Measurements from ENCODE around the gene CDH13.

CDH13 gene

DNA sequence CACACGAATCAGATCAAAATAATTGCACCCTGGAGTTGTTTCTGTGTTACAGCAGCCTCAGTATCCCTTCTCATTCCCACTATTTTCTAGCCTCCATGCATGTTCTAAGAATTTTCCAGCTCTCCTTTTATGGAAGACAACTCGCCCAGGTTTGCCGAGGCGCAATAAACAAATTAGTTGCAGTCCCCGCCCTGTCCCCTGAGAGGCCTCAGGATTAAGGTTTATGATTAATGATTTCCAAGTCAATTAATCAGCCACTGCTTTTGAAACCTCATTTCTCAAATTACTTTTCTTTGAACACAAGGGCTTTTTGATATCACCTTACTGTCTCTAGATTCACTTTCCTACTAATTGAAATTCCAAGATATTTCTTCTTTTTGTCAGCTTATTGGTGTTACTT is 1042.7 kb downstream of the CDH13 start:
- H3K9me3 ChIP-seq (ENCODE audit: control insufficient read depth in 5 of 5, low read length in 5 of 5): peaks cover 3 to 22% (median 11%) of the 10 kb centered on the region in 5 donors
- H3K4me3 ChIP-seq (ENCODE audit: low read depth in 1 of 5, low read length in 5 of 5): no peak overlapping the region
- no peak overlapping the region for H3K9ac ChIP-seq (ENCODE audit: low read length in 5 of 5)
- peaks cover 0 to 8% (median 0%) of the 10 kb centered on the region in 5 donors for H3K36me3 ChIP-seq (ENCODE audit: control insufficient read depth in 5 of 5, insufficient read depth in 5 of 5, low read length in 5 of 5)
- H3K27ac ChIP-seq (ENCODE audit: low read depth, low read length): no peak overlapping the region
- H3K4me1 ChIP-seq (ENCODE audit: control insufficient read depth in 5 of 5, insufficient read depth in 5 of 5, low read length in 5 of 5): no peaks in the 10 kb centered on the region
- peaks cover 0 to 3% (median 0%) of the 10 kb centered on the region in 5 donors for H3K27me3 ChIP-seq (ENCODE audit: control insufficient read depth in 5 of 5, insufficient read depth in 4 of 5, low read length in 5 of 5)

DNA sequence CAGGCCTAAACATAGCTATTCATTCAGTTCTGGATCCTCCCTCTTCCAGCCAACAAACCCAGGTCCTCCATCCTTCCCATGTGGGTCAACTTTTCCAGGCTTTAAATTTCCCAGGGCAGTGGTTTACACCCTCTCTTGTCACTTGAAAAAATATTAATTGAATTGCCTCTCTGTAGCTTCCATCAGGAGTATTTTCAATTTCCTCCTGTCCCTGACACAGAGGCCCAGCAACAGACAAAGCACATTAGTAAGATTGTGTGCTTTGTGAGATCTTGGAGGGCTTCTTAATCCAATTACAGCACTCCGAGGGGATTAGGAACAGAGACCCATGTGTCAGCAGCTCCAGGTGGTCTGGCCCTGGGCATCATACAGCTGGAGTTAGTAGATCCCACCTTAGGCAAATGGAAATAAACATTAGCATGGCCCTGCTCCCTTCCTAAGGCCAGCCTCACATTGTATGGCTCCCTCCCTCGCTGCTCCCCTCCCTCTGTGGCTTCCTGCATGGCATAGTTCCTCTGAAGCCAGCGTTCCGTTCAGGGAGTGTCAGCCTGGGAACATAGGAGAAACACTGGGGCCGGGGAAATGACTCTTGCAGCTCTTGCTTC is 1048.3 kb downstream of the CDH13 start:
- H3K4me1 ChIP-seq (ENCODE audit: control insufficient read depth in 5 of 5, insufficient read depth in 5 of 5, low read length in 5 of 5): no peaks in the 10 kb centered on the region
- H3K27me3 ChIP-seq (ENCODE audit: control insufficient read depth in 5 of 5, insufficient read depth in 4 of 5, low read length in 5 of 5): peaks cover 0 to 7% (median 0%) of the 10 kb centered on the region in 5 donors
- H3K27ac ChIP-seq (ENCODE audit: low read depth, low read length): no peak overlapping the region
- no peak overlapping the region for H3K9ac ChIP-seq (ENCODE audit: low read length in 5 of 5)
- peaks cover 0 to 15% (median 0%) of the 10 kb centered on the region in 5 donors for H3K36me3 ChIP-seq (ENCODE audit: control insufficient read depth in 5 of 5, insufficient read depth in 5 of 5, low read length in 5 of 5)
- peaks cover 0 to 18% (median 7%) of the 10 kb centered on the region in 5 donors for H3K9me3 ChIP-seq (ENCODE audit: control insufficient read depth in 5 of 5, low read length in 5 of 5)
- no peak overlapping the region for H3K4me3 ChIP-seq (ENCODE audit: low read depth in 1 of 5, low read length in 5 of 5)

GRCh38 chr16:83676086-83676485 is 1049.3 kb downstream of the CDH13 start:
- Histone ChIP-seq H3K9me3 (ENCODE audit: control insufficient read depth in 5 of 5, low read length in 5 of 5) (peaks cover 0 to 9% (median 0%) of the 10 kb centered on the region in 5 donors), H3K36me3 (ENCODE audit: control insufficient read depth in 5 of 5, insufficient read depth in 5 of 5, low read length in 5 of 5) (peaks cover 0 to 13% (median 0%) of the 10 kb centered on the region in 5 donors), H3K27ac (ENCODE audit: low read depth, low read length) (no peak overlapping the region), H3K4me1 (ENCODE audit: control insufficient read depth in 5 of 5, insufficient read depth in 5 of 5, low read length in 5 of 5) (no peaks in the 10 kb centered on the region), H3K27me3 (ENCODE audit: control insufficient read depth in 5 of 5, insufficient read depth in 4 of 5, low read length in 5 of 5) (peaks cover 0 to 8% (median 0%) of the 10 kb centered on the region in 5 donors), H3K9ac (ENCODE audit: low read length in 5 of 5) (no peak overlapping the region), H3K4me3 (ENCODE audit: low read depth in 1 of 5, low read length in 5 of 5) (no peak overlapping the region)

DNA sequence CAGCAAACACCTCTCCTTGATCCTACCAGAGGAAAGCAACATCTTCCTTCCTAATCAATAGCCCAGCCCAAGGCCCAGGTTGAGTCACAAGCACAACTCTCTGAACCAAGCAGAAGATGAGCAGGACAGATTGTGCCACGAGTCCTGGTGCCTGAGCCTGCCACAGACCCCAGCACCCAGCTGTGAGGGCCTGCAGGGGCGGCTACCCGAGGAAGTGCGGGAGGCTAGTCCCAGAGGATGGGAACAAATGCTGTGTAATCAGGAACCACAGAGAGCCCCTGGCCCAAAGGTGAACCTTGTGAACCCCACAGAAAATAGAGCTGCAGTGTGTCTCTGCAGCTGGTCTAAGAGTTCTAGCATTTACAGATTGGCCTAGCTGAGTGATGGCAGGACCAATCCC is 1054.2 kb downstream of the CDH13 start:
- Histone ChIP-seq H3K36me3 (ENCODE audit: control insufficient read depth in 5 of 5, insufficient read depth in 5 of 5, low read length in 5 of 5) (peaks cover 0 to 7% (median 0%) of the 10 kb centered on the region in 5 donors), H3K27ac (ENCODE audit: low read depth, low read length) (no peak overlapping the region), H3K4me3 (ENCODE audit: low read depth in 1 of 5, low read length in 5 of 5) (no peak overlapping the region)

GRCh38 chr16:83681381-83681956 is 1054.7 kb downstream of the CDH13 start:
- Histone ChIP-seq H3K4me3 (ENCODE audit: low read depth in 1 of 5, low read length in 5 of 5) (no peak overlapping the region), H3K9ac (ENCODE audit: low read length in 5 of 5) (no peak overlapping the region), H3K27ac (ENCODE audit: low read depth, low read length) (no peak overlapping the region), H3K9me3 (ENCODE audit: control insufficient read depth in 5 of 5, low read length in 5 of 5) (peaks cover 0 to 3% (median 0%) of the 10 kb centered on the region in 5 donors), H3K27me3 (ENCODE audit: control insufficient read depth in 5 of 5, insufficient read depth in 4 of 5, low read length in 5 of 5) (peaks cover 0 to 10% (median 2%) of the 10 kb centered on the region in 5 donors), H3K36me3 (ENCODE audit: control insufficient read depth in 5 of 5, insufficient read depth in 5 of 5, low read length in 5 of 5) (peaks cover 0 to 7% (median 0%) of the 10 kb centered on the region in 5 donors), H3K4me1 (ENCODE audit: control insufficient read depth in 5 of 5, insufficient read depth in 5 of 5, low read length in 5 of 5) (no peaks in the 10 kb centered on the region)

More for the DNA sequence above, 1054.2 kb downstream of the CDH13 start:
- no peak overlapping the region for H3K9ac ChIP-seq (ENCODE audit: low read length in 5 of 5)
- H3K4me1 ChIP-seq (ENCODE audit: control insufficient read depth in 5 of 5, insufficient read depth in 5 of 5, low read length in 5 of 5): no peaks in the 10 kb centered on the region
- peaks cover 0 to 10% (median 2%) of the 10 kb centered on the region in 5 donors for H3K27me3 ChIP-seq (ENCODE audit: control insufficient read depth in 5 of 5, insufficient read depth in 4 of 5, low read length in 5 of 5)
- peaks cover 0 to 3% (median 0%) of the 10 kb centered on the region in 5 donors for H3K9me3 ChIP-seq (ENCODE audit: control insufficient read depth in 5 of 5, low read length in 5 of 5)

DNA sequence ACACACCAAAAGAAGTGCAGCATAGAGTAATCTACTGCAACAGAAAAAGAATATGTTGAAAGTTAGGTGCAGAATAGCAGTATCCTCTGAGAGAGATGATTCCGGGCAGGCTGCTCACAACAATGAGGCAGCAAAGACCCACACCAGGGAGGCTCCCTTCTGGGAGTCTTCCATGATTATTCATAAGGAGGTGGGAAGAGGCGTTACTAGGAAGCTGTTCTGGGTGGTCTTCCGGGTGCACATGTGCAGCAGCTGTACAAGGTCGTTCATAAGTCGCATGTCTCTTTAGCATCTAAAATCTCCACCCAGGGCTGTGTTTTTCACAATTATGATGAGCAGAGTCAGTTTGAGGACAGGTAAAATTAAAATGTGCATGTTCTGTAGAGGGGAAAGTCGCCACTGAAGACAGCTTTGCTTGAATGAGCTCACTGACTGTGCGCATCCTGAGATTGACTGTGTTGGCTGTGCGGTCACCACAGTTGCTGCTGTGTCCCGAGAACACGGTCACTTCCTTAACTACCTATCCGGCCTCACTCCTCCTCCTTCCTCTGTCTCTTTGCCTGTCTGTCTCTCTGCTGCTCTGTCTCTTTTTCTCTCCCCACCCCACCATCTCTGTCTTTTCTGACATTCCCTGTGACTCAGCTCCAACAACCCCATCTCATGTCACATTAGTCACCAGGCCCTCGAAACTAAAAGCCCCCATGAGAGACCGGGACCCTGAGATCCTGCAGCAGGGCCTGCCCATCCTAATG is 1055.5 kb downstream of the CDH13 start:
- Histone ChIP-seq H3K4me3 (ENCODE audit: low read depth in 1 of 5, low read length in 5 of 5) (no peak overlapping the region), H3K9me3 (ENCODE audit: control insufficient read depth in 5 of 5, low read length in 5 of 5) (peaks cover 0 to 3% (median 0%) of the 10 kb centered on the region in 5 donors), H3K36me3 (ENCODE audit: control insufficient read depth in 5 of 5, insufficient read depth in 5 of 5, low read length in 5 of 5) (peaks cover 0 to 7% (median 0%) of the 10 kb centered on the region in 5 donors), H3K9ac (ENCODE audit: low read length in 5 of 5) (no peak overlapping the region), H3K27me3 (ENCODE audit: control insufficient read depth in 5 of 5, insufficient read depth in 4 of 5, low read length in 5 of 5) (peaks cover 0 to 10% (median 2%) of the 10 kb centered on the region in 5 donors), H3K4me1 (ENCODE audit: control insufficient read depth in 5 of 5, insufficient read depth in 5 of 5, low read length in 5 of 5) (no peaks in the 10 kb centered on the region), H3K27ac (ENCODE audit: low read depth, low read length) (no peak overlapping the region)

DNA sequence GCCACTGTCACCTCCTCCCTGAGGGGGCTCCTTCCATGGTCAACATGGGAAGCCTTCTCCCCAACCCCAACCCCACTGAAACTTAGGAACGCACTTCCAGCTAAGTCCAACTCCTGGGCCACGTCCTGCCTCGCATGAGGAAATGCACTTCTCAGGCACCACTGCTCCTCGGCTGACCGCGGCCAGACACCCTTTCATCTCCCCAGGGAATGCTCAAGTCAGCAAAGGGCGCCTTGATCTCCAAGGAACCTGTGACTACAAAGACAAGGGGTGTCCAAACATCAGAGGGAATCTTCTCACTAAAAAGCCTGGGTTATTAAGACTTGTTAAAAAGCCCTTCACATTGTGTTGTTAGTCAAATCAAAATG is 1056.1 kb downstream of the CDH13 start:
- no peak overlapping the region for H3K27ac ChIP-seq (ENCODE audit: low read depth, low read length)

DNA sequence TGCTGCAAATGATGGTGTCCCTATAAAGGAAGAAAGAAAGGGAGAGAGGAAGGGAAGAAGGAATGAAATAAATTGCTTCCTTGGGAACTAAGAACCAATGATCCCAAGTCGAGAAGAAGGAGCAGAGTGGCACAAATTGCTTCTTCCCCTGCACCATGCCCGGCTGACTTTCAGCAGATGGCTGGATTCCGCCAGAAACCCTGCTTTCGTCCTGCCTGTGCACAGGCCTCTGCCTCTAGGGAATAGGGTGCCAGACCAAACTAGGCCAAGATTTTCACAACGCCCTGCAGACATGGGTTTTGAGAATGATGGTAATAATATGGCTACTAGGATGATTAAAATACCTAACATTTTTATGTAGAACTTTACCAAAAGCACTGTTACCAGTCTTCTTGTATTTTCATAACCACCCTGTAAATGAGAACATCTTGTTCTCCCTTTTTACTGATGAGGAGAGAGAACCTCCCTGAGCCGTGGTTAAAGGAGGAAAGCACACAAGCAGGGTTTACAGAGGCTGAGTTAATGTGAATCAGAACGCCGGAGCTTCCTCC is 1058.9 kb downstream of the CDH13 start:
- H3K4me3 ChIP-seq (ENCODE audit: low read depth in 1 of 5, low read length in 5 of 5): no peak overlapping the region
- no peak overlapping the region for H3K27ac ChIP-seq (ENCODE audit: low read depth, low read length)
- no peaks in the 10 kb centered on the region for H3K36me3 ChIP-seq (ENCODE audit: control insufficient read depth in 5 of 5, insufficient read depth in 5 of 5, low read length in 5 of 5)
- peaks cover 0 to 3% (median 0%) of the 10 kb centered on the region in 5 donors for H3K9me3 ChIP-seq (ENCODE audit: control insufficient read depth in 5 of 5, low read length in 5 of 5)
- peaks cover 0 to 4% (median 0%) of the 10 kb centered on the region in 5 donors for H3K27me3 ChIP-seq (ENCODE audit: control insufficient read depth in 5 of 5, insufficient read depth in 4 of 5, low read length in 5 of 5)
- H3K4me1 ChIP-seq (ENCODE audit: control insufficient read depth in 5 of 5, insufficient read depth in 5 of 5, low read length in 5 of 5): peaks cover 0 to 3% (median 0%) of the 10 kb centered on the region in 5 donors
- no peak overlapping the region for H3K9ac ChIP-seq (ENCODE audit: low read length in 5 of 5)

More for the DNA sequence above, 1056.1 kb downstream of the CDH13 start:
- Histone ChIP-seq H3K9me3 (ENCODE audit: control insufficient read depth in 5 of 5, low read length in 5 of 5) (peaks cover 0 to 3% (median 0%) of the 10 kb centered on the region in 5 donors), H3K4me1 (ENCODE audit: control insufficient read depth in 5 of 5, insufficient read depth in 5 of 5, low read length in 5 of 5) (no peaks in the 10 kb centered on the region), H3K36me3 (ENCODE audit: control insufficient read depth in 5 of 5, insufficient read depth in 5 of 5, low read length in 5 of 5) (peaks cover 0 to 7% (median 0%) of the 10 kb centered on the region in 5 donors), H3K4me3 (ENCODE audit: low read depth in 1 of 5, low read length in 5 of 5) (no peak overlapping the region), H3K27me3 (ENCODE audit: control insufficient read depth in 5 of 5, insufficient read depth in 4 of 5, low read length in 5 of 5) (peaks cover 0 to 10% (median 2%) of the 10 kb centered on the region in 5 donors), H3K9ac (ENCODE audit: low read length in 5 of 5) (no peak overlapping the region)

GRCh38 chr16:83686726-83687125 is 1060.0 kb downstream of the CDH13 start:
- Histone ChIP-seq H3K9ac (ENCODE audit: low read length in 5 of 5) (no peak overlapping the region), H3K27ac (ENCODE audit: low read depth, low read length) (no peak overlapping the region), H3K4me1 (ENCODE audit: control insufficient read depth in 5 of 5, insufficient read depth in 5 of 5, low read length in 5 of 5) (peaks cover 0 to 3% (median 0%) of the 10 kb centered on the region in 5 donors), H3K27me3 (ENCODE audit: control insufficient read depth in 5 of 5, insufficient read depth in 4 of 5, low read length in 5 of 5) (peaks cover 0 to 4% (median 0%) of the 10 kb centered on the region in 5 donors), H3K4me3 (ENCODE audit: low read depth in 1 of 5, low read length in 5 of 5) (no peak overlapping the region), H3K36me3 (ENCODE audit: control insufficient read depth in 5 of 5, insufficient read depth in 5 of 5, low read length in 5 of 5) (no peaks in the 10 kb centered on the region), H3K9me3 (ENCODE audit: control insufficient read depth in 5 of 5, low read length in 5 of 5) (peaks cover 0 to 3% (median 0%) of the 10 kb centered on the region in 5 donors)
